GM12873 (cell line): Measurements from ENCODE around the gene MIOX.

Source experiments
- CTCF ChIP-seq: IDR thresholded peaks from 2 replicates; pipeline ENCODE4 v1.5.1; 2012; ENCODE audit warnings: low read depth, mild to moderate bottlenecking, moderate library complexity, low read length, control low read depth; ENCODE audit not compliant: insufficient read depth; ENCODE audit errors: missing control alignments

Gene MIOX

GRCh38 chr22:50504369-50505211 is 17.9 kb downstream of the MIOX start:
- TF ChIP-seq CTCF: no peak

GRCh38 chr22:50505276-50505775 is 18.7 kb downstream of the MIOX start:
- TF ChIP-seq CTCF: no peak

- TF ChIP-seq CTCF: no peak
These were observed 19.3 kb downstream of the MIOX start for GRCh38 chr22:50505776-50506610.

GRCh38 chr22:50506611-50507420 is 20.2 kb downstream of the MIOX start:
- TF ChIP-seq CTCF: no peak

GRCh38 chr22:50507421-50507990 is 20.8 kb downstream of the MIOX start, which contains the start of gene LMF2:
LMF2 (minus strand) TSS chr22:50507702; CDS start chr22:50507675, 27 bp downstream.
- no peak for TF ChIP-seq CTCF

- TF ChIP-seq CTCF: no peak
These were observed 21.6 kb downstream of the MIOX start, which contains the start of gene NCAPH2 for GRCh38 chr22:50507991-50508884. NCAPH2 (plus strand) TSS chr22:50508224; CDS start chr22:50508338, 114 bp downstream.
